Measurements from ENCODE around the gene SLC25A45. TPM values are rescaled to one million over a fixed set of nuclear protein-coding genes. Genes with fewer than 3 reads are reported as not detected.

The SLC25A45 gene
- polyA plus RNA-seq, 2 of the 4 experiments (the other 2 are of a cell fraction) = 3.1 to 8.1 TPM

- ChIA-PET CTCF (interaction anchor here (0.5 to 8.5 kb wide), 4 partner anchors 11 to 131 kb away, joined by 3 to 84 read pairs (median 7); no protein-coding TSS in a partner anchor), POLR2A (interaction anchor here (1.6 kb wide), 1 partner anchor 12 kb away, joined by 5 read pairs; no protein-coding TSS in a partner anchor)
- H3K4me2 ChIP-seq = no peak overlapping the region
- ATAC-seq (no peak; a peak in 1 of 6 replicates), DNase-seq (ENCODE audit: low read depth in 1 of 2, low spot score in 1 of 2) (no peak), FAIRE-seq (no peak)
- no peak overlapping the region for H3K4me3 ChIP-seq
- WGBS (ENCODE audit: missing lambda C conversion rate) = 89% methylated on average over 13 of the region's 24 CpGs
- TF ChIP-seq, protein P1, sequence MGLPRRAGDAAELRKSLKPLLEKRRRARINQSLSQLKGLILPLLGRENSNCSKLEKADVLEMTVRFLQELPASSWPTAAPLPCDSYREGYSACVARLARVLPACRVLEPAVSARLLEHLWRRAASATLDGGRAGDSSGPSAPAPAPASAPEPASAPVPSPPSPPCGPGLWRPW (IDR thresholded peaks at IDR 0.05) = no peak
- TF ChIP-seq HOXB5 (CRISPR knock-in tag; IDR thresholded peaks at IDR 0.05) (no peak), RARB (CRISPR knock-in tag; IDR thresholded peaks at IDR 0.05) (no peak), GATA3 (IDR thresholded peaks at IDR 0.05; ENCODE audit: borderline replicate concordance) (no peak), MYC (IDR thresholded peaks at IDR 0.05; ENCODE audit: borderline replicate concordance, low read length) (no peak), NR3C1 (IDR thresholded peaks at IDR 0.05) (no peak), HEYL (CRISPR knock-in tag; IDR thresholded peaks at IDR 0.05) (no peak), REST (IDR thresholded peaks at IDR 0.05) (no peak), KDM1A (IDR thresholded peaks at IDR 0.05; ENCODE audit: low read depth) (no peak), PHF8 (IDR thresholded peaks at IDR 0.05; ENCODE audit: borderline replicate concordance, low read depth) (no peak), E2F6 (IDR thresholded peaks at IDR 0.05; ENCODE audit: borderline replicate concordance, low read depth) (no peak), POLR2AphosphoS2 (conservative IDR thresholded peaks at IDR 0.05; ENCODE audit: low read length) (no peak), CHD2 (IDR thresholded peaks at IDR 0.05; ENCODE audit: low read length, partially characterized antibody) (no peak), ELK1 (IDR thresholded peaks at IDR 0.05; ENCODE audit: low read depth, low read length) (no peak), BHLHE40 (IDR thresholded peaks at IDR 0.05; ENCODE audit: low read depth, low read length) (no peak), ZSCAN20 (CRISPR knock-in tag; IDR thresholded peaks at IDR 0.05) (no peak), RNF2 (IDR thresholded peaks at IDR 0.05; ENCODE audit: borderline replicate concordance, low read depth) (no peak)
- no peak overlapping the region for H3K27ac ChIP-seq
- H3K4me1 ChIP-seq = 0 out of 3 replicates have a peak, but pooled peaks cover 4% of the 10 kb centered on the region
- no peaks in the 10 kb centered on the region for H3K9me3 ChIP-seq
These were observed 22.3 kb upstream of the SLC25A45 start for GRCh38 chr11:65404638-65405339.

DNA sequence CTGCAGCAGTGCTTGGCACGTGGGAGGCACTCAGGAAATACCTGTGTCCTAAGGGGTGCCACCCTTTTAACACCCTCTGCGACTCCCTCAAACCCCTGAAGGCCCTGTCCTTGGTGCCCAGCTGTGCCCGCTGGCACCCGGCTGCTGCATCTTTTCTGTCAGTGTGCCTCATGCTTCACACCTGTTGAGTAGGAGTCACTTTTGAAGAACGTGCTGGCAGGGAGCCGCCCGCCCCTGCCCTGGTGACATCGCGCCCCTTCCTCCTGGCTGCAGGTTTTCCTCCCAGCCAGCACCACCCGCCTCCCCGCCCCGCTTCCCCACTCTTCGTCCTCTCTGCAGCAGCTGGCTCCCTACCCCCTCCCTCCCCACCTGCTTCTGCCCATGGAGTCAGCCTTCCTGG is 21.8 kb upstream of the SLC25A45 start:
- no peak for DNase-seq (ENCODE audit: low read depth in 1 of 2, low spot score in 1 of 2)
- ChIA-PET POLR2A (interaction anchor here (1.6 kb wide), 1 partner anchor 12 kb away, joined by 5 read pairs; no protein-coding TSS in a partner anchor), CTCF (interaction anchor here (0.9 to 8.5 kb wide), 4 partner anchors 9 to 106 kb away, joined by 3 to 84 read pairs (median 7); no protein-coding TSS in a partner anchor)
- TF ChIP-seq, protein P2, sequence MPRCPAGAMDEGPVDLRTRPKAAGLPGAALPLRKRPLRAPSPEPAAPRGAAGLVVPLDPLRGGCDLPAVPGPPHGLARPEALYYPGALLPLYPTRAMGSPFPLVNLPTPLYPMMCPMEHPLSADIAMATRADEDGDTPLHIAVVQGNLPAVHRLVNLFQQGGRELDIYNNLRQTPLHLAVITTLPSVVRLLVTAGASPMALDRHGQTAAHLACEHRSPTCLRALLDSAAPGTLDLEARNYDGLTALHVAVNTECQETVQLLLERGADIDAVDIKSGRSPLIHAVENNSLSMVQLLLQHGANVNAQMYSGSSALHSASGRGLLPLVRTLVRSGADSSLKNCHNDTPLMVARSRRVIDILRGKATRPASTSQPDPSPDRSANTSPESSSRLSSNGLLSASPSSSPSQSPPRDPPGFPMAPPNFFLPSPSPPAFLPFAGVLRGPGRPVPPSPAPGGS (IDR thresholded peaks at IDR 0.05) = no peak
- TF ChIP-seq, protein P1 (IDR thresholded peaks at IDR 0.05) = no peak
- TF ChIP-seq RAD21 (conservative IDR thresholded peaks at IDR 0.05 in 1 of 2, IDR thresholded peaks at IDR 0.05 in 1 of 2) = no peak
- Histone ChIP-seq H3K4me3 (no peak overlapping the region), H3K4me1 (0 out of 3 replicates have a peak, but pooled peaks cover 4% of the 10 kb centered on the region), H3K27ac (no peak overlapping the region), H3K4me2 (no peak overlapping the region), H3K9me3 (no peaks in the 10 kb centered on the region)
- no peak for FAIRE-seq
- ATAC-seq = no peak
- WGBS (ENCODE audit: missing lambda C conversion rate) = 92% methylated on average over 10 of the region's 13 CpGs

All from A549 (cell line).